Gastroesophageal sphincter (tissue), 3 donors: ENCODE results near the gene CCNY.

Experiments
- POLR2A ChIP-seq, 2 donors: fragments of 450-650 bp; IDR thresholded peaks; one replicate each; pipeline ENCODE4 v1.6.1; 2017; ENCODE audit warnings: antibody characterized with exemption in 2 of 2, mild to moderate bottlenecking in 2 of 2, moderate library complexity in 1 of 2
- TF ChIP-seq, protein P1 (sequence below), 4 experiments: fragments of 200-600 bp in 2 of 4; fragments of 450-650 bp in 2 of 4; sonication (generic) in 1 of 4; IDR thresholded peaks; one replicate each; pipeline ENCODE4 v1.5.1; 2017 to 2019; ENCODE audit warnings: antibody characterized with exemption in 4 of 4, mild to moderate bottlenecking in 2 of 4, moderate library complexity in 2 of 4

DNA sequence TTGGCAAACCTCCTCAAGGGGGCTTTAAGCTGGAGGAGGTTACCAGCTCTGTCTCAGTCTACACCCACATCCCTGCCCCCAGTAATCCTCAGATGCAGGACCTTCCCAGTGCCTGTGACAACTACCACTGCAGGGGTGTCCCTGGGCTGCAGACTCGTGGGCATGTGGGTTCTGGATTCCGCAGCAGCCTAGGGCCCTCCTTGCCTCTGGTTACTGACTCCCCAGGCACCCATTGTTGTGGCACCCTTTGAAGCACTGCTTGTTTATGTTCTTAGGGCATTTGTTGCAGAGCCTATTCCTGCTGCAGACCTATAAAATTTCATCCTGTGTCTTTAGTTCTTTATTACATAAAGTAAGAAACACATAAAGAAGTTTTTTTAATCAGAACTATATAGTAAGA lies 217.7 kb downstream of the CCNY start:
- TF ChIP-seq, protein P1, sequence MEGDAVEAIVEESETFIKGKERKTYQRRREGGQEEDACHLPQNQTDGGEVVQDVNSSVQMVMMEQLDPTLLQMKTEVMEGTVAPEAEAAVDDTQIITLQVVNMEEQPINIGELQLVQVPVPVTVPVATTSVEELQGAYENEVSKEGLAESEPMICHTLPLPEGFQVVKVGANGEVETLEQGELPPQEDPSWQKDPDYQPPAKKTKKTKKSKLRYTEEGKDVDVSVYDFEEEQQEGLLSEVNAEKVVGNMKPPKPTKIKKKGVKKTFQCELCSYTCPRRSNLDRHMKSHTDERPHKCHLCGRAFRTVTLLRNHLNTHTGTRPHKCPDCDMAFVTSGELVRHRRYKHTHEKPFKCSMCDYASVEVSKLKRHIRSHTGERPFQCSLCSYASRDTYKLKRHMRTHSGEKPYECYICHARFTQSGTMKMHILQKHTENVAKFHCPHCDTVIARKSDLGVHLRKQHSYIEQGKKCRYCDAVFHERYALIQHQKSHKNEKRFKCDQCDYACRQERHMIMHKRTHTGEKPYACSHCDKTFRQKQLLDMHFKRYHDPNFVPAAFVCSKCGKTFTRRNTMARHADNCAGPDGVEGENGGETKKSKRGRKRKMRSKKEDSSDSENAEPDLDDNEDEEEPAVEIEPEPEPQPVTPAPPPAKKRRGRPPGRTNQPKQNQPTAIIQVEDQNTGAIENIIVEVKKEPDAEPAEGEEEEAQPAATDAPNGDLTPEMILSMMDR (IDR thresholded peaks at IDR 0.05): no peak
- TF ChIP-seq POLR2A (IDR thresholded peaks at IDR 0.05): no peak
